GM12892 (cell line): ENCODE data around the gene DNAJC10.

Experiments used
- POLR2AphosphoS5 ChIP-seq: IDR thresholded peaks from 2 replicates; pipeline ENCODE4 v1.6.1; 2011; ENCODE audit warnings: low read depth, low read length, control low read depth
- TAF1 ChIP-seq: IDR thresholded peaks from 2 replicates; pipeline ENCODE4 v1.6.1; 2011; ENCODE audit warnings: low read depth, mild to moderate bottlenecking, control low read depth, low read length, borderline replicate concordance

GRCh38 chr2:182715121-182715891 is 751 bp upstream of the DNAJC10 start:
- TF ChIP-seq TAF1 = no peak
- TF ChIP-seq POLR2AphosphoS5 = no peak
